OCI-LY7 (cell line): ENCODE results near the gene STXBP5. TPM values are rescaled to one million over a fixed set of nuclear protein-coding genes. Genes with fewer than 3 reads are reported as not detected.

Experiments used
- BruUV-seq: library from RNA; stranded (reverse); fragments of 400-500 nt; replicated peaks from 2 replicates; lab custom pipeline; 2021; lab: Mats Ljungman, UMichigan
- CTCF ChIA-PET: fragments of 300-600 bp; sonication (Branson Sonifier 250); formaldehyde crosslinking; loops from one replicate; lab custom pipeline; 2022; ENCODE audit warnings: antibody characterized with exemption; ENCODE audit not compliant: unreplicated experiment; lab: Charles Lee
- POLR2A ChIA-PET: fragments of 300-600 bp; sonication (Branson Sonifier 250); formaldehyde crosslinking; loops from one replicate; lab custom pipeline; 2022; ENCODE audit warnings: antibody characterized with exemption; lab: Charles Lee
- DNase-seq: peaks from one replicate; pipeline ENCODE4 v3.0.0-alpha.2; 2015; ENCODE audit warnings: low spot score
- H2AFZ ChIP-seq: fragments of 200-600 bp; sonication (generic), shearing (Covaris generic); 2 replicates; pipeline ENCODE4 v1.6.1; 2014; ENCODE audit warnings: mild to moderate bottlenecking, antibody characterized with exemption, low read length, moderate library complexity
- H3K27ac ChIP-seq: fragments of 200-600 bp; sonication (generic); 2 replicates; pipeline ENCODE4 v1.5.1; 2014; ENCODE audit warnings: mixed run types, low read depth, mild to moderate bottlenecking, moderate library complexity, low read length, inconsistent platforms; ENCODE audit not compliant: poor library complexity, severe bottlenecking
- H3K36me3 ChIP-seq: fragments of 200-600 bp; sonication (generic); 2 replicates; pipeline ENCODE4 v1.6.1; 2014; ENCODE audit warnings: mild to moderate bottlenecking, antibody characterized with exemption, low read length, moderate library complexity, mixed read lengths; ENCODE audit not compliant: insufficient read depth
- H3K4me1 ChIP-seq: fragments of 200-600 bp; sonication (generic); 2 replicates; pipeline ENCODE4 v1.5.1; 2014; ENCODE audit warnings: mild to moderate bottlenecking, low read length; ENCODE audit not compliant: insufficient read depth, poor library complexity, severe bottlenecking
- H3K4me2 ChIP-seq: fragments of 200-600 bp; sonication (generic); 2 replicates; pipeline ENCODE4 v1.6.1; 2014; ENCODE audit warnings: mild to moderate bottlenecking, low read length
- H3K4me3 ChIP-seq: fragments of 200-600 bp; sonication (generic); 2 replicates; pipeline ENCODE4 v1.5.1; 2014; ENCODE audit warnings: mild to moderate bottlenecking, low read depth, low read length; ENCODE audit not compliant: poor library complexity, severe bottlenecking
- H3K79me2 ChIP-seq: fragments of 200-600 bp; sonication (generic); 2 replicates; pipeline ENCODE4 v1.6.1; 2016; ENCODE audit warnings: low read depth, mild to moderate bottlenecking, low read length, moderate library complexity, mixed read lengths; ENCODE audit not compliant: insufficient read depth
- H3K9me2 ChIP-seq: fragments of 200-600 bp; sonication (generic); 2 replicates; pipeline ENCODE4 v1.6.1; 2016; ENCODE audit warnings: mild to moderate bottlenecking, low read length, mixed read lengths; ENCODE audit not compliant: insufficient read depth
- H3K9me3 ChIP-seq: fragments of 200-600 bp; sonication (generic); 2 replicates; pipeline ENCODE4 v1.6.1; 2014; ENCODE audit warnings: mild to moderate bottlenecking, mixed run types, low read length, mixed read lengths
- H4K20me1 ChIP-seq: fragments of 200-600 bp; sonication (generic); 2 replicates; pipeline ENCODE4 v1.6.1; 2014; ENCODE audit warnings: mild to moderate bottlenecking, antibody characterized with exemption, low read length, moderate library complexity, mixed read lengths; ENCODE audit not compliant: insufficient read depth
- CTCF ChIP-seq: fragments of 200-600 bp; sonication (generic); conservative IDR thresholded peaks from 2 replicates; pipeline ENCODE4 v1.5.1; 2014; ENCODE audit warnings: mild to moderate bottlenecking, antibody characterized with exemption, low read length, moderate library complexity, mixed read lengths
- EZH2phosphoT487 ChIP-seq: fragments of 200-600 bp; sonication (generic); IDR thresholded peaks from 2 replicates; pipeline ENCODE4 v1.6.1; 2018; ENCODE audit warnings: low read depth, borderline replicate concordance, mild to moderate bottlenecking, mixed run types, antibody characterized with exemption, low read length, moderate library complexity, mixed read lengths
- intact Hi-C: fragments of 100-400 bp; cut with micrococcal nuclease; formaldehyde crosslinking; loops from one replicate; pipeline ENCODE4 v1.10.0; 2022; ENCODE audit not compliant: unreplicated experiment
- total RNA-seq, 2 experiments: library from RNA; depleted of rRNA in 1 of 2; stranded (reverse); fragments of >200 nt in 1 of 2; shearing (Covaris generic) in 1 of 2; gene quantifications; 2 replicates each; pipeline ENCODE4 v1.2.3, GENCODE V29; 2014 to 2022

STXBP5 gene
- total RNA-seq, 2 experiments from 2014 or later: 12.3 to 15.4 TPM

GRCh38 chr6:147217840-147218404 is 13.7 kb downstream of the STXBP5 start:
- Histone ChIP-seq H3K9me3 (no peaks in the 10 kb centered on the region), H3K36me3 (0 out of 2 replicates have a peak, but pooled peaks cover 4% of the 10 kb centered on the region), H3K4me1 (no peaks in the 10 kb centered on the region), H3K9me2 (no peaks in the 10 kb centered on the region), H3K27ac (no peak overlapping the region), H3K79me2 (no peaks in the 10 kb centered on the region), H3K4me2 (no peak overlapping the region), H4K20me1 (no peaks in the 10 kb centered on the region), H2AFZ (no peak overlapping the region), H3K4me3 (no peak overlapping the region)
- no peak for TF ChIP-seq CTCF
- TF ChIP-seq EZH2phosphoT487: no peak
- BruUV-seq: no TSS peak
- DNase-seq: no peak
- ChIA-PET CTCF (no interaction called here), POLR2A (interaction anchor here (1.2 kb wide), 1 partner anchor 15 kb away, joined by 3 read pairs; no protein-coding TSS in a partner anchor)
- intact Hi-C loops: no loop called here

GRCh38 chr6:147218797-147219196 is 14.6 kb downstream of the STXBP5 start:
- intact Hi-C loops: no loop called here
- Histone ChIP-seq H3K4me3 (no peak overlapping the region), H2AFZ (no peak overlapping the region), H3K79me2 (no peaks in the 10 kb centered on the region), H3K9me2 (no peaks in the 10 kb centered on the region), H3K36me3 (0 out of 2 replicates have a peak, but pooled peaks cover 4% of the 10 kb centered on the region), H3K27ac (no peak overlapping the region), H4K20me1 (no peaks in the 10 kb centered on the region), H3K4me2 (no peak overlapping the region), H3K9me3 (no peaks in the 10 kb centered on the region), H3K4me1 (no peaks in the 10 kb centered on the region)
- no peak for DNase-seq
- ChIA-PET CTCF (no interaction called here), POLR2A (interaction anchor here (1.2 kb wide), 1 partner anchor 16 kb away, joined by 3 read pairs; no protein-coding TSS in a partner anchor)
- no peak for TF ChIP-seq EZH2phosphoT487
- TF ChIP-seq CTCF: no peak
- BruUV-seq: no TSS peak

GRCh38 chr6:147219463-147219862 is 15.2 kb downstream of the STXBP5 start:
- ChIA-PET POLR2A (interaction anchor here (0.9 kb wide), 1 partner anchor 11 kb away, joined by 4 read pairs; no protein-coding TSS in a partner anchor), CTCF (no interaction called here)
- Histone ChIP-seq H4K20me1 (no peaks in the 10 kb centered on the region), H2AFZ (no peak overlapping the region), H3K36me3 (0 out of 2 replicates have a peak, but pooled peaks cover 4% of the 10 kb centered on the region), H3K27ac (no peak overlapping the region), H3K4me1 (no peaks in the 10 kb centered on the region), H3K9me2 (no peaks in the 10 kb centered on the region), H3K4me2 (no peak overlapping the region), H3K9me3 (no peaks in the 10 kb centered on the region), H3K4me3 (no peak overlapping the region), H3K79me2 (no peaks in the 10 kb centered on the region)
- no TSS peak for BruUV-seq
- DNase-seq: no peak
- TF ChIP-seq CTCF: no peak
- no peak for TF ChIP-seq EZH2phosphoT487
- intact Hi-C loops: no loop called here
